A172 (cell line): Measurements from ENCODE around the gene CYTH4. TPM values are rescaled to one million over a fixed set of nuclear protein-coding genes. Genes with fewer than 3 reads are reported as not detected.
A peak's percentile ranks its signal among the peaks of the same experiment; 100 is the strongest.
"Not testable (repeated sequence)": the region's sequence is repeated elsewhere in the genome, so short reads cannot be mapped to it uniquely, and the experiment has no call there.

Experiments
- DNase-seq: peaks from one replicate; pipeline ENCODE4 v3.0.0-alpha.2; 2015; ENCODE audit warnings: low spot score
- total RNA-seq: library from RNA; depleted of rRNA; stranded (reverse); fragments of >200 nt; shearing (Covaris generic); gene quantifications from 2 replicates; pipeline ENCODE4 v1.2.3, GENCODE V29; 2014

CYTH4 gene
- total RNA-seq, 1 experiment from 2014 or later, result 0.43 TPM

DNA sequence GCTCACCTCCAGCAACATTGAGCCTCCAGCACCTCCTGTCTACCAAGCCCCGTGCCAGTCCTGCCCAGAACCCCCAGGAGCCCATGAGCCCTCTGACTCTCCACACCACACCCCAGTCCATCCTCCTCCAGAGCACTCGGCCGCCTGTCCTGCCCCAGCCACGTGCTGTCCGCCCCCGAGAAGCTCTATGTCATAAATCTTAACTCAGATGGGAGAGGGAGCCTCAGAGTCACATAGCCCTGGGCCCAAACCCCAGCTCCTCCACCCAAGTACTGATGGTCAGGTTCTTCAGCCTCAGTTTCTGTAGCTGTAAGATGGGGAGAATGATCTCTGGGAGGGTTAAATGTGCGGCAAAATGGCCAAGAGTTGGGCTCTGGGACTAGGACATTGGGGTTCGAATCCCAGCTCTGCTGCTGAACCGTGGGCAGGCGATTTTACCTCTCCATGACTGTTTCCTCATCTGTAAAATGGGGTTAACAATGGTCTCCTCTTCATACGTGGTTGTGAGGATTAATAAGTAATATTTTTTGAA is 27.8 kb downstream of the CYTH4 start:
- no peak for DNase-seq

DNA sequence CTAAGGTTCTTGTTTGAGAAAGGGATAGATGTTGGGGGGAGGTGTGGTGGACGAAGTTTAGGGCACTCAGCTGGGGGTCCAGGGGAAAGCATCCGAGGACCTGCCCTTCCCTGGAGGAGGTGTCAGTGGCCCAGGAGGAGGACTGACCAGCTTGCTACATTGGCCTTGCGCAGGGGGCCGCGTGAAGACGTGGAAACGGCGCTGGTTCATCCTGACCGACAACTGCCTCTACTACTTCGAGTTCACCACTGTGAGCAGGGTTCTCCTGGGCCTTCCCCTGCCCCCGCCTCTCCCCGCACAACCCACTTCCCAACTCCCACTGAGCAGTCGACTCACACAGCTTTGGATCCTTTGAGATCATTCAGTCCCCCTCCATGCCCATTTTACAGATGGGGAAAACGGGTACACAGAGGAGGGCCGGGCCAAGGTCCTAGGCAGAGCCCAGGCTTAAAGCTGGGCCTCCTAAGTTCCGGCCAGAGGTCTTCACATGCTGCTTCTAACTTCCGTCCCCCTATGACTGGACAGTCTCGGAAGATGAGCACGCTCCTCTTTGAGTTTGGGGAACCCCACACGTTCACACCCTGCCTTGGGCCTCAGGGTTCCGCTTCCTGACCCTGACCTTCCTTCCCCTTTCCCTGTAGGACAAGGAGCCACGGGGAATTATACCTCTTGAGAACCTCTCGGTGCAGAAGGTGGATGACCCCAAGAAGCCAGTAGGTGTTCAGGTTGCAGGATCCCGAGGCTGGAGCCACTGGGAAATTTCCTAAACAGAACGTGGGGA is 28.7 kb downstream of the CYTH4 start:
- no peak for DNase-seq

DNA sequence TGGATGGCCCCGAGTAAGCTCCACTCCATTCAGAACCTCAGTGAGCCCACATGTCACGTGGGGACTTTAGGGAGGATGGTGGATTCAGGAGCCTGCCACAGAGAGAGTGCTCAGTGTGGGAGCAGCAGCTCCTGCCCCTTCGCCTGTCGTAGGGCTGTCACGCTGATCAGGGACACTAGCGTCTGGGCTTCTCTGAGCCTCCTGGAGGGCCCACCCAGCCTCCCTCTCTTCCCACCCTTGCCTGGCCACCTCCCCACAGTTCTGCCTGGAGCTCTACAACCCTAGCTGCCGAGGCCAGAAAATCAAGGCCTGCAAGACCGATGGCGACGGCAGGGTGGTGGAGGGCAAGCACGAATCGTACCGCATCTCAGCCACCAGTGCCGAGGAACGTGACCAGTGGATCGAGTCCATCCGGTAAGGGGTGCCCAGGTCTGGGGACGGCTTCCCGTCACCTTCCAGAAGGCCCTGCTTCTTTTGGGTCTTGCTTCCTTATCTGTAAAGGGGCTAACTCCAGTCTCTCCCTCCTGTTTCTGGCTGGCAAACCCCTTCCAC is 29.5 kb downstream of the CYTH4 start:
- no peak for DNase-seq

DNA sequence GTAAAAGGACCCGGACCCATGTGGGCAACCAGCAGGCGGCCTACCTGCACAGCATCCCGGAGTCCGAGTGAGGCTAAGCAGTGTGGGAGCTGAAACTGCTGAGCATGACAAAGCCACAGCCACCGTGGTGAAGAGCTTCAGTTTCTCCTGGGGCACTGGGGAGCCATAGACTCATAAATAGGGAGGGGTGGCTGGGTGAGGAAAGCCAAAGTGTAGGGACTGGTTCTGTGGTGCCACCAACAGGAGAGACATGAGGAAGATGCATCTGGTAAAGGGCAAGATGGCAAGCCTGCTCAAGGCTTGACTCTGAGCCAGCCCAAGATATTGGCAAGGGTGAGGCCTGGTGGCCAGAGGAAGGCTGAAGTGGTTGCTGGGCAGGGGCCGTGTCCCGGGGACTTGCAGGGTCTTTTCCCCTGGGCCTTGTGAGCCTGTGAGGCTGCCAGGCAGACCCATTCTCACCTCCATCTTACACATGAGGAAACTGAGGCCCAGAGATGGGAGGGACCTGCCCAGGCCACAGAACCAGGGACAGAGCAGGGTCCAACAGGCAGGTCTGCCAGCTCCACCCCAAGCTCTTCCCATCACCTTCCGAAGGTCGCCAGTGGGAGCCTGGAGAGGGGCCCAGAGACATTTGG is 30.4 kb downstream of the CYTH4 start:
- DNase-seq, result no peak

DNA sequence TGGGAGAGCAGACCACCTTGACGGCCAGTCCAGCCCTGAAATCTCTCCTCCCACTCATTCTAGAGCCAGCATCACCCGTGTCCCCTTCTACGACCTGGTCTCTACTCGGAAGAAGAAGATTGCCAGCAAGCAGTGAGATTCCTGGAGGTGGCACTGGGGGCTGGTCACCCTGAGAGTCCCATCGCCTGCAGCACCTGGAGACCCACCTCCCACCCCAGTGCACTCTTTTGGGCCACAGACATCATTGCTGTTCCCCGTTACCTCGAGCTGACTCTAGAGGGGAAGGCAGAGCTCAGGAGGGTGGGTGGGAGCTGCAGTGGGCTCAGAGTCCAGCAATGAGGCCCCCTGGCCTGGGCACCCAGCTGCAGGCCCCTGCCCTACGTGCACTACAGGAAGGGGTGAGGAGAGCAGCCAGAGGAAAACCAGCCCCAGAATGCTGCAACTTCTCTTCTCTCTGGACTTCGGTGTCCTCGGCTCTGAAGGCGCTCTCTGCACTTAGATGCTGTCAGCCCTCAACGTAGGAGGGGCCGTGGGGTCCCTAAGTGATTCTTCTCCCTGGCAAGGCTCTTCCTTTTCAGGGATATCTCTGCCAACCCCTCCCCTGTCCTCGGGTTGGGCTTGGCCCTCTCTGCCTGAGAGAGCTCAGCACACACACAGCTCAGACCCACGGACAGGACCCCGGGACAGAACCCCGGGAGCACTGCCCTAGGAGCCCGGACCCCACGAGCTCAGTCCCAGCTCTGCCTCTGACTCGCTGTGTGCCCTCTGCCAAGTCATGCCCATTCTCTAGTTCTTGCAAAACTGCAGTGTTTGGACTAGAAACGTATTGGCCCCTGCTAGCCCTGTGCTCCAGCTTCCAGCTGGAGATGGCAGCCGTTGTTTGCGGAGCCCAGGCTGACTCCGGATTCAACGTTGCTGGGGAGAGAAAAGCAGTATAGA is 31.3 kb downstream of the CYTH4 start:
- DNase-seq, result no peak

DNA sequence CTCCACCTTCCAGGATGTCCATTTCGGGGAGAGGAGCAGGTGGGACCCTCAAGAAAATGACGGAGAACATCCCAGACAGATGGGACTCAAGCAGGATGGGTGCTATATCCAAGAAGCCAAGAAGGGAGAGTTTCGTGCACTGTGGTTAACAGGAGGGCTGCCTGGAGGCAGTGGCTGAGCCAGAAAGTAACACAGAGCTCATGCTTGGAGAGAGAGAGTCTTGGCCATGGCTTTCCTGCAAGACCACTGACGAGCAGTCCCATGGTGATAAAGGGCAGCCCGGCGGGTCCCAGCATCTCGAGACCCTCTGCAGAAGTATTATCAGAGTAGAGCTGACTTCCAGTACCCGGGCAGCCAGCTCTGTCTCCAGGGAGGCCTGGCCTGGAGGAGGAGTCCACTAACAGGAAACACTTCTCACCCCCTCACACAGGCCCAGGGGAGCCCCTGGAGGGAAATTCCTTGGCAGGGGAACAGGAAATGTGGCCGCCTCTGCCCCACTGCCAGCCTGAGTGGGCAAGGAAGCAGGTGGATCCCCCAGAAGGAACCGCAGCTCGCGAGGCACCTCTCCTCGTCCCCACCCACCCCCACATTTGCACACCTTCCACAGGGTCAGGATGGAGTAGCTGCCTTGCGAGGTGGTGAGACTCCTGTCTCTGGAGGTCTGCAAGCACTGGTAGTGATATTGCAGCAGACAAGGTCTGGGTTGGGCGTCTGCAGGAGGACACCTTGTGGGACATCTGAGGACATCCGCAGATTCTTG is 32.2 kb downstream of the CYTH4 start:
- DNase-seq, result no peak

DNA sequence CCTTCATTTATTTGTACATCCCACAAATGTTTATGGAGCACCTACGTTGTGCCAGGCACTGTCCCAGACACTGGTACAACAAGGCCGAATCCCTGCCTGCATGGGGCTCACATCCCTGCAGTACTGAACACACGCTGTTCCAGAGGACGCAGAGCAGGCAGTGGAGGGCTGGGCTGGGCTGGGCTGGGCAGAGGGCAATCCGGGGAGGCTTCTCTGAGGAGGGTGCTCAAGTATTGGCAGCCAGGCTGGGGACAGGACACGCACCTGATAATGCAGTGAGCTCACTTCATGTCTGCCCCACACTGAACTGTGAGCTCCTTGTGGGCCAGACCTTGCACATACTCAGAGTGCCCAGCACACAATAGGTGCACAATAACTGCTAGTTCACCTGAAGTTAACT is 34.1 kb downstream of the CYTH4 start:
- no peak for DNase-seq

DNA sequence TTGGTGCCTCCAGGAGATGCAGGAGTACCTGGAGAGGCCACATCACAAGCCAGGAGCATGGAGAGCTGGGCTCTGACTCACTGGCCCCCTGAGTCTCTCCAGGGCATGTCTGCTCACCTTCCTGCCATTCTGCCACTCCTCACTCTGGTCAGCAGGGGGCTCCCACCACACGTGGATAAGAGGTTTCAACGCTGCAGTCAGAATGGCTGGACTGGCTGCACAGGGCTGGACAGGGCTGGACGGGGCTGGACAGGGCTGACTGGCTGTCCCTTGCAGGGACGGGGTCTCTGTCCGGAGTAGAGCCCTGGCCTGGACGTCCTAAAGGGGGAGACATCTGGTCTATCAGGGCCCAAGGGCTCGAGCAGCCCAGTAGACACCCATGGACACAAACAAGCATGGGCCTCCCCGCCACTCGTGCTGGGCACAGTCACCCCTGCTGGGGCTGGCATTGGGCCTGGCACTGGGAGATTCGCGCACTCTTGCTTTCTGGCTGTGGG is 34.6 kb downstream of the CYTH4 start:
- peak; percentile 82 for DNase-seq

DNA sequence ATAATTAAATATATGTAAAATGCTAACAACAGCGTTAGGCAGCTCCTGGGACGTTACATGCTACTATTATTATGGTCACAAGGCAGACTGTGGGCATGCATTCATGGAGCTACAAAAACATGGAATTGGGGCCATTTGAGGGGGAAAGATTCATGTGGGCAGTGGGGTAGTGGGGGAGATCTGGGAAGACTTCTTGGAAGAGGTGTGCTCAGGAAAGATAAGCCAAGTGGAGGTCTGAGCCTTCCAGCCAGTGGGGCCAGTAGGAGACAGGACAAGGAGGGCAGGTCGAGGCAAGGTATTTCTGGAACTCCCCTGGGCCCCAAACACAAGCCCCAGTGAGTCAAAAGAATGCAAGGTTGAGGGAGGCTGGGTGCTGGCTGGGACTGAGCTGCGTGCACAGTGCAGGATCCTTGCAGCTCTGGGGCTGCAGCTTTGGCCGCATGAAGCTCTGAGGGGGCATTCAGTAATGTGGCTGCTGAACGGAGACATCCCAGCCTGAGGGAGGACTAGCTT is 35.4 kb downstream of the CYTH4 start:
- DNase-seq, result no peak

DNA sequence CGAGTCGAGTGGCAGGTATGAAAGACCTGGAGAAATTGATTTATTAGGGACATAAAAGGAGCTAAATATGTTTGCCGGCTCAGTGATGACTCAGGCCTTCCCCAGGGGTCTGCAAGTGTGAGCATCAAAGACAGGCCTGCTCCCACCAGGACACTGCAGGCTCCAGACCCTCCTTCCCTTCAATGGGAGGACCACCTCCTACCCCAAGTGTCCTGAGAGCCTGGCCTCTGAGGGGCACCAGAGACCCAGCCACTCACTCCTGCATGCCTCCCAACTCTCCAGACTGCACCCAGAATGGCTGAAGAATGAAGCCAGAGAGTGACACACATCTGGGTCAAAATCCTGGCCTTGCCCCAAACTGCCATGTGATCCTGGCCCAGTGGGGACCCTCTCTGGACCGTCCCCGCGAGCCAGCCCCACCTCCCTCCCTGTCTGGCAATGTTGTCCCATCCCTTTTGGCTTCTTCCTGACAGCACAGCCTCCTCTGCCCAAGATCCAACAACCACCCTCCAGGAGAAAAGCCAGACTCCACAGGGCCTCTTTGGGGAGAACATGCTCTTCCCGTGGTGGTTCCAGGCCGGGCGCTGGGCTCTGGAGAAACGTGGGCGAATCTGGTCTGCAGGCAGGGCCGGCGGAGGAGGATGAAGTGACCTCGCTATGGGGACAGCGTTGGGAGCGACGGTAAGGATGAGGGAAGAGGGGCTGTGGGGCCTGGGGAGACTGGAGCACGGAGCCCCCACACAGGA is 36.2 kb downstream of the CYTH4 start:
- DNase-seq, result no peak

DNA sequence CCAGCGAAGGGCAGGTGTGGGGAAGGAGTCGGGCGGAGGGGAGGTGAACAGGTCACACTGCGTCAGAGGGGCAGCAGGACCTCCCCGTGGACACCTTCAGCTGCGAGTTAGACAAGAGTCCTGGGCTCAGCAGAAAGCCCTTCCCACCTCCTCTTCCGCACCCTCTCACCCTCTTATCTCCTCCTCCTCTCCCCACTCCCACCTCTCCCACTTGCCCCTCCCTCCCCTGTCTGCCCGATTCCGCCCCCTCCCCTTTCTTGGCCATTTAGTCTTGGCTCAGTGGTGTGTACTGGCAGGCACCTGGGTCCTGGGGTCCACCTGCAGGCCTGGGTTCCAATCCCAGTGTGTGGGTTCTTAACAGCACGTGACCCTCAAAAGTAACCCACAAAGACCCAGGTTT is 37.2 kb downstream of the CYTH4 start:
- no peak for DNase-seq

DNA sequence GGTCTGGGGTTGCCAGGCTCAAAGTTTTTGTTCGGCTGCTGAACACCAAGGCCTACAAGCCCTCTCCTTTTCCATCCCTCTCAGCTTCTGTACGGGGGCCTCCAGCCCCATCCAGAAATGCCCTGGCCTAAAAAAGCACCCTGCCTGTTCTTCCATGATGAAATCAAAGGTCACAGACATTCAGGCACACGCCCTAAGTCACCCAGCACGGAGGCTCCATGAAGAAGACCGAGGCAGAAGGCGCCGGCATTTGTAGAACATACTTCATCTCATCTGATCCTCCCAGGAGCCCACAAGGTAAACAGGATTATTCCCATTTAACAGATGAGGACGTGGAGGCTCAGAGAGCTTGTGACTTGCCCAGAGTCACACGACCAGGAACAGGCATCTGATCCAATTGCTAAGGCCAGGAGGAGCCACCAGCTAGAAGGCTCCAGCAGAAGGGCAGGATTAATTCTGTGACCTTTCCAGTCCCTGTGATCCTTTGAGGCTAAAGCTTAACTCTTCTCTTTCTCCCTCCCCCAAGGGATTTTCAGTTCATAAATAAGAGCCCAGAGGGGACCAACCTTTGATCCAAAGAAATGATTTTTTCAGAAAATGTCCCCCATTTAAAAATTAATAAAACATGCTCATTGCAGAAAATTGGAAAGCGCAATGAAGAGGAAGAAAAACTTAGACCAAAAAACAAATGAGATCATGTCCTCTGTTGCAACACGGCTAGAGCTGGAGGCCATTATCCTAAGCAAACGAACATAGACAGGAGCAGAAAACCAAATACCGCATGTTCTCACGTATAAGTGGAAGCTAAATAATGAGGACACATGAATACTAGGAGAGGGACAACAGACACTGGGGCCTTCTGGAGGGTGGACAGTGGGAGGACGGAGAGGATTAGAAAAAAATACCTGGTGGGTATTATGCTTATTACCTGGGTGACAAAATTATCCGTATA is 38.7 kb downstream of the CYTH4 start:
- no peak for DNase-seq

DNA sequence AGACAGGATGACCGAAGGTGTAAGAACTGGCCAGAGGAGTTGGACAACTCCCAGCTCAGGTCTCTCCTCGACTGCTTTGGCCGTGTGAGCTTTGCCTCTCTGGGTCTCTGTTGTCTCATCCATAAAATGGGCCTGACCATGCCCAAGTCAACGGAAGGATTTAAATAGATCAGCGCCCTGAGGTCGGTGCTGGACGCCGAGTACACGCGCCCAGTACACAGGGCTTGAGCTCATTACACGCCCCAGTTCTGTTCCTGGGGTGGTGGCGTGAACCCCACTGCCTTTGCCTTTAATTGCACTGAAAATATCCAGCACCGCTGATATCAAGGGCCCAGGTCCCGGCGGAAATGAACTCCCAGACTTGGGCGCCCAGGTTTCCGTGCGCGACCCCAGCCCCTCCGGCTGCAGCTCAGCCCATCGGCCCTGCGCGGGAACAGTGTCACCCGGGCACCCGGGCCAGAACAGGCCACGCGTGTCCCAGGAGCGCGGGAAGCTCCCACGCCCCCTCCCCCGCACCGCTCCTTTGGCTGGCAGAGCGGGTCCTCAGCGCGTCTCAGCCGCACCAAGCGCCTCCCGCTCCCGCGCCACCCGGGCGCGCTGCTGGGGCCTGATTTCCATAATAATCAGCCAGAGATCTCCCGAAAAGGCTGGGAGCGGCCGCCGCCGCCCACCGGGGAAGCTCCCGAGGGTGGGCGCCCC is 42.2 kb downstream of the CYTH4 start:
- no peak for DNase-seq

DNA sequence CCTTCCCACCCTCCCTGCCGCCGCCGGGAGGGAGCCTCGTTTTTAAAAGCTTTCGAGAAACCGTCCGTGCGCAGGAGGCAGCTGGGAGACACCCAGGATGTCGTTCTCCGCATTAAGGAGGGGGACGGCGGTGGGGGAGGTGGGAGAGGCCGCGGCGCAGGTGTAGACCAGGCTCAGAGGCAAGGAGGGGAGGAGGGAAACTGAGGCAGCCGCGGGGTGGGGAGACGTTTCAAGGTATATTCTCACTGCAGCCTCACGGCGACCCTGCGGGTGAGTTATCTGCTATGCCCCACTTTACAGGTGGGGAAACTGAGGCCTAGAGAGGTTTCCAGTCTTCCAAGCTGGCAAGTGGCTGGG is 42.7 kb downstream of the CYTH4 start:
- DNase-seq, result no peak

DNA sequence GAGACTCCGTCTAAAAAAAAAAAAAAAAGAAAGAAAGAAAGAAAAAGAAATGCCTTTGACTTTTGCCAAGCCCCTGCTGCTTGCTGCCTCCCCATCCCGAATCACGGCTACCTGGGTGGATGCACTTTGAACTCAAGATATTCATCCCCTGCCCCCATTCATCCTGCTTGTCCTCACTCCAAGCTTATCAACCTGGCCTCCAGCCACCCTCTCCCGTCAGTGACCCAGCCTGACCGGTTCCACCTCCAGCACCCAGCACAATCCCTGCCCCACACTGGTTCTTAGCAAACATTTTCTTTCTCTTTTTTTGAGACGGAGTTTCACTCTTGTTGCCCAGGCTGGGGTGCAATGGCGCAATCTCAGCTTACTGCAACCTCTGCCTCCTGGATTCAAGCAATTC is 44.4 kb downstream of the CYTH4 start:
- DNase-seq, result no peak

DNA sequence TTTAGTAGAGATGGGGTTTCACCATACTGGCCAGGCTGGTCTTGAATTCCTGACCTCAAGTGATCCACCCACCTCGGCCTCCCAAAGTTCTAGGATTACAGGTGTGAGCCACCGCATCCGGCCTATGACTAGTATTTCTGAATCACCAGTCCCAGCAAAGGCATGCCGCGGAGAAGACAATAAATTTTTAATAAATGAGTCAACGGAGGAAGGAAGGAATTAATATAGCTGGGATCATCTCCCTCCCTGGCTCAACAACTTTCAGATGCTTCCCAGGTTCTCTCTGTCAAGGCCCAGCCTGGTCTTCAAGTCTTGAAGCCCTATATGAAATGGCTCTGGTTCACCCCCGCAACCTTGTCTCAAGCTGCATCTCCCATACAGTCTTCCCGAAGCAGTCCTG is 45.7 kb downstream of the CYTH4 start:
- peak; percentile 86 for DNase-seq

DNA sequence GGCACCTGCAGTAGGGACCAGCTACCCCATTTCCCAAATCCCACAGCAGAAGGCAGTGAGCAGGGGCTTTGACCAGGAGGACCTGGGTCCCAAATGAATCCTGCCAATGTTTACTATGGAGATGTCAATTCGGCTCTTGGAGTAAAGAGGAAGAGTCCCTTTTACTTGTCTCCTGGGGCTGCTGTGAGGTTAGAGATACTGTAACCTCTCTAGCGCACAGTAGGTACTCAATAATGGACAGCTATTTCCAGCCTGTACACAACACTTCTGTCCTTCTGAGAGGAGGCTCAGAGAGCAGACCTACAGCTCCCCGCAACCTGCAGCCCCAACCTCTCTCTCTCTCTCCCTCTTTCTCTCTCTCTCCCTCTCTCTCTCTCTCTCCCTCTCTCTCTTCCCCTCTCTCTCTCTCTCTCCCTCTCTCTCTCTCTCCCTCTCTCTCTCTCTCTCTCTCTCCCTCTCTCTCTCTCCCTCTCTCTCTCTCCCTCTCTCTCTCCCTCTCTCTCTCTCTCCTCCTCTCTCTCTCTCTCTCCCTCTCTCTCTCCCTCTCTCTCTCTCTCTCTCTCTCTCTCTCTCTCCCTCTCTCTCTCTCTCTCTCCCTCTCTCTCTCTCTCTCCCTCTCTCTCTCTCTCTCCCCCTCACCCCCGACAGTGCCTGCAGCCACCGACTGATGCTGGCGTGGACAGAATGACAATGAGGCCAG is 46.4 kb downstream of the CYTH4 start:
- DNase-seq, result not testable (repeated sequence)
